Activated gamma-delta T cell treated with Interleukin-2 at 50 U/mL for 16 hours (primary cell): ENCODE results near the gene STAG3.
"Not testable (repeated sequence)": the region's sequence is repeated elsewhere in the genome, so short reads cannot be mapped to it uniquely, and the experiment has no call there.

ENCODE experiments used
- DNase-seq: peaks from one replicate; pipeline ENCODE4 v3.0.0-alpha.2; 2020

STAG3 gene

DNA sequence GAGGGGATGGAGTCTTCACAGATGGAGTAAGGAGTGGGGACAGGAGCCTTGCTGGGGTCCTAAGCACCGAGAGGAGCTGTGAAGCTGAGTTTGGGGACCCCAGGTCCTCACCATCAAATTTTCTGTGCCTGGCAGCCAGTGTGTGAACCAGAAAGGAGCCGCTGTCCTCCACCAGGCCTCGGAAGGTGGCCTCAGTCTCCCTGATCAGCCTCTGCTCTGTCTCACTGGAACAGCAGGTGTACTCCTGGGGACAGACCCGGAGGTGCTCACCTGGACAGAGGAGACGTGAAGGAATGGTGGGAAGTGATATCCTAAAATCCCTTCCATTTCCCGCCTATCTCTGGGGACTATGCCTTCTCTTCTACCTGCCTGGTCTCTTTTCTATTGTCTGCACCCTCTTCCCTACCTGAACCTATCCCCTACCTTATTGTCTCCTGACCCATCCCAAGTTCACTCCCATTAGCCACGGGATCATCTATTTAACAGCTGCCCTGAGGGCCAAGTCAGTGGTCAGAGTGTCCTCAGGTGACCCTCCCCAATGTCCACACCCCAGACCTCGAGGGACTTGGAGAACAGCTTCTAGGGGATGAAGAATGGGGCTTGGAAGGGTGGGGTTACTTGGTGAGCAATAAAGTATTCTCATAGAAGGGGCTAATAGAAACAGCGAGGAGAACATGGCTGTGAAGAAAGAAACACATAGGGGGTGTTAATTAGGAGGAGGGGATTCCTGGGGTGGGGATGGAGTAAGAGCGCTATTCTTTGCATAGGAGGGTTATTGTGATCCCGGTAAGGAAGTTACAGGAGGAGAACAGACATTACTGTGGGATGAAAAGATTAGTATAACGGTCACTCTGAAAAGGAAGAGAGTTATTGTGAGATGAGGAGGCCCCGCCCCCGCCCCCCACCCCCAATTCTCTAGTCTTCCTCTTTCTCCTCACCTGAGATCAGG is 1.3 kb upstream of the STAG3 start:
- DNase-seq = no peak

DNA sequence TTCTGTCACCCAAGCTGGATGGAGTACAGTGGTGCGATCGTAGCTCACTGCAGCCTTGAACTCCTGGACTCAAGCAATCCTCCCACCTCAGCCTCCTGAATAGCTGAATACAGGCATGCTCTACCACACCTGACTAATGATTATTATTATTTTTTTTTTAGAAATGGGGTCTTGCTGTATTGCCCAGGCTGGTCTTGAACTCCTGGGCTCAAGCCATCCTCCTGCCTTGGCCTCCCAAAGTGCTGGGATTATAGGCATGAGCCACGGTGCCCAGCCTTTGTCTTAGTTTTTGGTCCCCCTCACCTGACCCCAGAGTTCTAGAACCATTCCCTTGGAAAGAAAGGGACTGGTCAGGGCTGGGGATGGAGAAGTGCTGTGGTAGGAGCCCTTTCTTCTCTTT is 2.4 kb downstream of the STAG3 start:
- not testable (repeated sequence) for DNase-seq

DNA sequence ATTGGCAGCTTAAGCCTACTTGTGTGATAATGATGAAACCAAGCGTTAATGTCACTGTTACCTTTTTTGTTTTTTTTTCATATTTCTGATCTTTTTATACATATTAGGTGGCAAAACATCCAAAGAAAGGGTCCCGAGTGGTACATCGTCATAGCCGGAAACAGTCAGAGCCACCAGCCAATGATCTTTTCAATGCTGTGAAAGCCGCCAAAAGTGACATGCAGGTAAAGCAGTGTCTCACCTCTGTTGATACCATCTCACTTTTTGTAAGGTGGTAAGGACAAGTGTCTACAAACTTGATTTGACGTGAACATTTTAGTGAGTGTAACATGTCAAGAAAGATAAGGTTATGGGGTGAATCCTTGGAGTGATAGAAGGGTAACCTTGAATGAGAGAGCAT is 4.9 kb downstream of the STAG3 start:
- DNase-seq = not testable (repeated sequence)

DNA sequence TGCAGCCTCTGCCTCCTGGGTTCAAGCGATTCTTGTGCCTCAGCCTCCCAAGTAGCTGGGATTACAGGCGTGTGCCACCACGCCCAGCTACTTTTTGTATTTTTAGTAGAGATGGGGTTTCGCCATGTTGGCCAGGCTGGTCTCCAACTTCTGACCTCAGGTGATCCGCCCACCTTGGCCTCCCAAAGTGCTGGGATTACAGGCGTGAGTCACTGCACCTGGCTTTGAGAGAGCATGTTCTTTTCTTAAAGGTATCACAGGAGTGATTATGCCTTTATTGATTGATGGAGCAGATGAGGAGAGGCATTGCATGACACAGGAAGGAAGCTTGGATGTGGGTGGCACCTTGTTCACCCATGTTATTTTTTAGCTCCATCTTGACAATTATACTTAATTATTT is 5.4 kb downstream of the STAG3 start:
- not testable (repeated sequence) for DNase-seq

DNA sequence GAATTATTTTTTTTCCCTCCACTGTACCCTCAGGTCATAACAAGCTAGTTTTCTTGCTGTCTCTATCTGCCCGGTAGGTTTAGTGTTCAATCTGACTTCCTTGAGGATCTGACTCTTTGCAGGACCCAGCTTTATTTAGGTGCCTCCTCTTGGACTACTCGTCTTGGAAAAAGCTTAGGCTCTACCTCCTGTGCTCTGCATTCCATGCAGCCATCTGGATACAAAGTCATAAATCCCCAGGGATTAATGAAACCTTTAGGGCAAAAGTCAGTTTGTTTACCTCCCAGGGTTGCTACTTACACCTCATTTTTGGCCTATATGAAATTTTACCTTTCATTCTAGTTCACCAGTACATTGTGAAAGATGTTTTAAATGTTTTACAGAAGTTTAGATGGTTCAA is 8.0 kb downstream of the STAG3 start:
- DNase-seq = no peak

DNA sequence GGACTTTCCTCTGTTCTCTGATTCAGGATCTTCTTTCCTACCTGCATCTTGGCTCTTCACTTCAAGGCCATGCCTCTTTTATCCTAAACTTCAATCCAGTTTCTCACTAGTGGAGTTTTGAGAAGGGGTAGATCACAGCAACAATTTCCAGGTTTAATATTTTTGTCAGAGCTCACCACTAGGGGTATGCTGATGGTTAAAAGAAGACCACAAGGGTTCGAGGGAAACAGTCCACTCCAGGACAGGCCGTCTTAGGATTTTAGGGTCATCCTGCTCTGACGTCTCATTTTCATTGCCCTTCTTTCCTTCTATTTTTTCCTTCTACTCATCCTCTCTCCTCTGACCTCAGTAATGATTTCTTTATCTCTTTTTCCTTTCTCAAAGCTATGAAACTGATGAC is 11.3 kb downstream of the STAG3 start:
- DNase-seq = no peak

DNA sequence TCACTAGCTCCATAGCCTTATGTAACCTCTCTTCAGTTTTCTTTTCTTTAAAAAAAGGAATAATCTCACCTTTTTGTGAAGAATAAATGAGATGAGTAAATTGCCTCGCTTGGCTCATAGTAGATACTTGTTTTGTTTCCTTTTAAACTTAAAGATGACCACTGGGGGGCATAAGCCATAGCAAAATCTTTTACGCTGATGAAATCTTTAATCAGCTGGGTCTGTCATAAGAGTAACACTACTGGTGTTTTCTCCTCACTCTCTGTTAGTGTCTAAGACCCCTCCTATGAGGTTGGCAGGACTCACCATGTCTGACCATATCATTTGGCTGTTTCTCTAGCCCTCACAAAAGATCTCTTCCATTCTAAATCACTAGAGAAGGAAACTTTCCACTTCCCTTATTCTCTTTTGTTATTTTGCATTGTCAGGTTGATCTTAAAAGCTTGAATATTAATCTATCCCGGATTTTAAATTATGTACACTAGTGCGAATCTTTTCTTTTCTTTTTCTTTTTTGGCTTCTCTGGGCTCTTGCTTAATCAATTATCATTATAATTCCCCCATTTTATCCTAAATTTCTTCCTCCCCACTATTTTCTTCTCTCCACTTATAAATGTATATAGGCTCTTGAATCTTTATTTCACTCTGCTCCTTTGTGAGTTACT is 12.5 kb downstream of the STAG3 start:
- no peak for DNase-seq

DNA sequence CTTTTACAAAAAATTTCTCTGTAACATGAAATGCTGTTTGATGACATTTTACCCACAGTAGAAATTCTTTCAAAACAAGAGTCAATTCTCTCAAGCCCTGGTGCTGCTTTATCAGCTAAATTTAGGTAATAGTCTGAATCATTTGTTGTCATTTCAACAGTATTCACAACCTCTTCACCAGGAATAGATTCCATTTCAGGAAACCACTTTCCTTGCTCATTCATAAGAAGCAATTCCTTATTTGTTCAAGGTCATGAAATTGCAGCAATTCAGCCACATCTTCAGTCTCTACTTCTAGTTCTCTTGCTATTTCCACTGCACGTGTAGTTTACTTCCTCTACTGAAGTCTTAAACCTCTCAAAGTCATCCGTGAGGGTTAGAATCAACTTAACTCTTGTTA is 14.1 kb downstream of the STAG3 start:
- DNase-seq = no peak

DNA sequence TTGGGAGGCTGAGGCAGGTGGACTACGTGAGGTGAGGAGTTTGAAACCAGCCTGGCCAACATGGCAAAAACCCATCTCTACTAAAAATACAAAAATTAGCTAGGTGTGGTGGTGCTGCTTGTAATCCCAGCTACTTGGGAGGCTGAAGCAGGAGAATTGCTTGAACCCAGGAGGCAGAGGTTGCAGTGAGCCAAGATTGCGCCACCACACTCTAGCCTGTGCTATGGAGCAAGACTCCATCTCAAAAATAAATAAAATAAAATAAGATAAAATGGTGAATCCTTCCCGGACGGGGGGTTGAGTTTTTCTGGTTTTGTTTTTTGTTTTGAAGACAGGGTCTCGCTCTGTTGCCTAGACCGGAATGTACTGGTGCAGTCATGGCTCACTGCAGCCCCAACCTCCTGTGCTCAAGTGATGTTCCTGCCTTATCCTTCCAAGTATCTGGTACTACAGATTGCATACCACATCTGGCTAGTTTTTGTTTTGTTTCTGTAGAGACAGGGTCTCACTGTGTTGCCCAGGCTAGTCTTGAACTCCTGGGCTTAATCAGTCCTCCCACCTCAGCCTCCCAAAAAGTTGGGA is 14.7 kb downstream of the STAG3 start:
- DNase-seq = not testable (repeated sequence)

DNA sequence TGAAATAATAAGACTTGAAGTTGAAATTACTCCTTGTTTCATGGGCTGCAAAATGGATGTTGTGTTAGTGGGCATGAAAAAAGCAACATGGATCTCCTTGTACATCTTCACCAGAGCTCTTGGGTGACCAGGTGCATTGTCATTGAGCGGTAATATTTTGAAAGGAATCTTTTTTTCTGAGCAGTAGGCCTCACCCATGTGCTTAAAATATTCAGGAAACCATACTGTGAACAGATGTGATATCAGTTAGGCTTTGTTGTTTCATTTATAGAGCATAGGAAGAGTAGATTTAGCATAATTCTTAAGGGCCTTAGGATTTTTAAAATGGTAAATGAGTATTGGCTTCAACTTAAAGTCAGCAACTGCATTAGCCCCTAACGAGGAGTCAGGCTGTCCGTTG is 15.3 kb downstream of the STAG3 start:
- DNase-seq = no peak

DNA sequence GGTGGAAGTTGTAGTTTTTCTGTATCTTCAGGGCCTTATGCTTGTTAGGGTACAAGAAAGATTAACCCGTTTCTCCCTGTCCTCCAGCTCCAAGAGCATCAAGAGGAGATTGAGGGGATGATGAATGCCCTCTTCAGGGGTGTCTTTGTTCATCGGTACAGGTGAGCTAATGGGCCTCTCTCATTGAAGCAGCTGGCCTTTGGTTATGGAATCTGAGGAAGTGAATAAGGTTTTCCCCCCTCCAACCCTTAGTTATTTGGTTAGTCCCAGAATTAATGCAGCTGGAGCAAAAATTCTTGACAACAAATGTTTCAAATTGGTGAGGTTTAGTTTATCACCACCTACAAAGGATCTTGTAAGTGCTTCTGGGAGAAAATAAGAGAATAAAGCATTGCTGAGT is 17.5 kb downstream of the STAG3 start:
- DNase-seq = no peak

DNA sequence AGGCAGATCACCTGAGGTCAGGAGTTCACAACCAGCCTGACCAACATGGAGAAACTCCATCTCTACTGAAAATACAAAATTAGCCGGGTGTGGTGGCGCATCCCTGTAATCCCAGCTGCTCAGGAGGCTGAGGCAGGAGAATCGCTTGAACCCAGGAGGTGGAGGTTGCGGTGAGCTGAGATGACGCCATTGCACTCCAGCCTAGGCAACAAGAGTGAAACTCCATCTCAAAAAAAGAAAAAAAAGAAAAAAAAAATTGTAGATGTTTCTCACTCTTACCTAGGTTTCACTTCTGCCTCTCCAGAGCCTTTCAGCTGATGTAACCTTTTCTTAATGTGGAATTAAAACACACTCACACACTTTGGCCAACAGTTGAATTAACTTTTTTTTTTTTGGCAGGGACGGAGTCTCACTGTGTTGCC is 18.2 kb downstream of the STAG3 start:
- DNase-seq = not testable (repeated sequence)

DNA sequence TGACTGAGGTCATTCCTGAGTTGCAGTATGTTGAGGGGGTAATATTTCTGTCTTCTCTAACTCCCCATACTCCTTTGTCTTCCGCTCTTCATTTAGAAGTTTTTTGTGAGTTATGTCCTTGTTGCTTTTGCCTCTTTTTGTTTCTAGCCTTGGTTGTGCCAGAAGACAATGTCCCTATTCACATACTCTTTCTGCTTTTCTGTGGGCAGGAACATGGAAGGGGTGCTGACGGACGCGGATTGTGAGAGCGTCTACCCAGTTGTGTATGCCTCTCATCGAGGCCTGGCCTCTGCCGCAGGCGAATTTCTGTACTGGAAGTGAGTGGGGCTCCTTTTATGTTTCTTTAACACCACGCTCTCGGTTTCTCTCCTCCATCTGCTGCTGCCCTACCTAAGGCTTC is 20.5 kb downstream of the STAG3 start:
- no peak for DNase-seq

DNA sequence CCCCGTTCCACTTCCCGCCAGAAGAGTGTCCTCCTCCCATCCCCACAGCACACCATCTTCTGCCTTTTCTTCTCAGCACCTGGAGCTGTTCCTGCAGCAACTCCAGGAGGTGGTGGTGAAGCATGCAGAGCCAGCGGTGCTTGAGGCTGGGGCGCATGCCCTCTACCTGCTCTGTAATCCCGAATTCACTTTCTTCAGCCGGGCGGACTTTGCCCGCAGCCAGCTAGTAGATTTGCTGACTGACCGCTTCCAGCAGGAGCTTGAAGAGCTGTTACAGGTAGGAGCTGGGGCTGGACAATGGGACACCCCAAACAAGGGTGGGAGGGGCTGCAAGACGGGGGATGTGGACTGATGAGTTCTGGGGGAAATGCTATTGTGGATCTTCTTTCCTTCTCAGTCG is 23.0 kb downstream of the STAG3 start:
- no peak for DNase-seq

DNA sequence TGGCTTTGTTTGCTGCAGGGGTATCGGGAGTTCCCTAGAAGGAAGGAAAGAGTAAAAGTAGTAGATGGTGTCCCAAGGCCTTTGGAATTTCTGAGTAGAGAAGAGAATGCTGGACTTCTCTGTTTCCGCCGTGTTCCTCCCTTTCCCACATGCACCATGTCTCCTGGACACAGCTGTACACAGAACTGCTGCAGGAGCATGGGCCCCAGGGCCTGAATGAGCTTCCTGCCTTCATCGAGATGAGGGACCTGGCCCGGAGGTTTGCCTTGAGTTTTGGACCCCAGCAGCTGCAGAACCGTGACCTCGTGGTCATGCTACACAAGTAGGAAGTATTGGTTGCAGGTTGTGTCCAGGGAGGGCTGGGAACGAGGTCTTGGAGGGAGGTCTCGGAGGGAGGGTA is 26.7 kb downstream of the STAG3 start:
- no peak for DNase-seq

DNA sequence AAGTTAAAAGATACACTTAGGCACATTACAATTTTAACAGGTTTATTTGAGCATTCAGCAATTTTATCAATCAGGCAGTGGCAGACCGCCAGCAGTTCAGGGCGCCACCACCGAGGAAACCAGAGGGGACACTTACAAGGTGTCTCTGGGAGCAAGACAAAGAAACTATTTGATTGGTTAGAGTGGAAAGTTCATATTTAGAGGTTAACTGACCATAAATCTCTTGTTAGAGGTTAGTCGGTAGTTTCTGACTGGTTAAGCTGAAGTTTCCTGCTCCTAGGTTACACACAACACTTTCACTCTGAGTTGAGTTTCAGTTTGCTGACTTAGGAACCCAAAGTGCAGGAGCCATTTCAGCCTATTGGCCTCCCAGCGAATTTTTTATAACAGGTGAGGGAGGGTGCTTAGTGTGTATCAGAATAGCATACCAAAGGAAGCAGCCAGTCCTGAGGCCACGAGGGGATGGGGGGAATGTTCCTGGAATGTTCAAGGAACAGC is 31.2 kb downstream of the STAG3 start:
- no peak for DNase-seq

DNA sequence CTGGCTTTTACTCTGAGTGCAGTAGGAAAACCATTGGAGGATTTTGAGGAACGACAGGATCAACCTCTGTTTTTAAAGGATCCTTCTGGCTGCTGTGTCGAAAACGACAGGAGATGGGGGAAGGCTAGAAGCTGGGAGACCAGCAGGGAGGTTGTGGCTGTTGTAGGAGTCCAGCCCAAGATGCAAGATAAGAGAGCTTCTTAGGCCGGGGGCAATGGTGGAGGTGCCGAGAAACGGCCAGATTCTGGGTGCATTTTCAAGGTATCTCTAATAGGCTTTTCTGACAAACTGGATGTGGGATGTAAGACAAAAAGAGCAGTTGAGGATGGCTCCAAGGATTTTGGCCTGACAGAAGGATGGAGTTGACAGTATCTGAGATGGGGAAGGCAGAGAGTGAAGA is 31.8 kb downstream of the STAG3 start:
- DNase-seq = no peak

DNA sequence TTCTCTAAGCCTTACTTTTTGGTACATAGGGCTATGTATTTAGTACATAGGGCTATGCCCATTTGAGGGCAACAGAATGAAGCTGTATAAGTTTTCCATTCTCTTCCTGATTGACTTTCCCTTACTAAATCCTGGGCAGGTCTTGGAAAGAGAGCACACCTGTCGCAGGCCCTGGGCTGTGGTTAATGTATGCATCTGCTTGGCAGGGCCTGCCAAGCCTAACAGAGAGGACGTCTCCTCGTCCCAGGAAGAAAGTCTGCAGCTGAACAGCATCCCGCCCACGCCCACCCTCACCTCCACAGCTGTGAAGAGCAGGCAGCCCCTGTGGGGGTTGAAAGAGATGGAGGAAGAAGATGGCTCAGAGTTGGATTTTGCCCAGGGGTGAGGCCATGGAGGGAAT is 33.1 kb downstream of the STAG3 start:
- DNase-seq = no peak

DNA sequence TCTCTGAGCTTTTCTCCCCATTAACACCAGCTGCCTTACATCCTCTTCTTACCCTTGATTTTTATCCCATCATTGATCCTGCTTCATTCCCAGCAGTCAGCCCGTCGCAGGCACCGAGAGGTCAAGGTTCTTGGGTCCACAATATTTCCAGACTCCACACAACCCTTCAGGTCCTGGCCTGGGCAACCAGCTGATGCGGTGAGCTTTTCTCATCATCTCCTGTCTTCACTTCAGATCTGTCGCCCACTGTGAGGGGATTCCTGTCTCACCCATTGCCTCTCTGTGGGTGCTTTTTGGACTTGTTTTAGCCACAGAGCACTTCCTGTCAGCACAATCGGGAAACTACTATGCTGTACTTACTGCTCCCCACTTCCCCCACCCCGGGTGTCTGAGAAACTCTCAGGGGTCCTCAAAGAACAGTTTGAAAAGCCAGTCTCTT is 33.6 kb downstream of the STAG3 start:
- peak; percentile 47 for DNase-seq

DNA sequence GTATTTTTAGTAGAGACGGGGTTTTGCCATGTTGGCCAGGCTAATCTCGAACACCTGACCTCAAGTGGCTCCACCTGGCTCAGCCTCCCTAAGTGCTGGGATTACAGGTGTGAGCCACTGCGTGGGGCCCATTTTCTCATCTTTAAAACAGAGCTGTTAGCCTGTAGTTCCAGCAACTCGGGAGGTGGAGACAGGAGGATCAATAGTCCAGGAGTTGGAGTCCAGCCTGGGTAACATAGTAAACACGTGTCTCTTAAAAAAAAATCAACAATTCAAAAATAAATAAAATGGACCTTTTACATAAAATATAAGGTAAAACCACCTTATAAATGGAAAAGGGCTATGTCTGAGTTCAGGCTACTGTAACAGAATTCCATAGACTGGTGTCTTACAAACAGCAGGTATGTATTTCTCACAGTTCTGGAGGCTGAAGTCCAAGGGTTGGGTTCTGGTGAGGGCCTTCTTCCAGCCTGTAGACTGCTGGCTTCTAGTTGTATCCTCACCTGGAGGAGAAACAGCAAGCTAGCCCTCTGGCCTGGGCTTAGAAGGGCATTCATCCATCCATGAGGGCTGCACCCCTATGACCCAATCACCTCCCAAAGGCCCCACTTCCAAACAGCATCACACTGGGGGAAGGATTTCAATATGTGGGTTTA is 35.0 kb downstream of the STAG3 start:
- no peak for DNase-seq

DNA sequence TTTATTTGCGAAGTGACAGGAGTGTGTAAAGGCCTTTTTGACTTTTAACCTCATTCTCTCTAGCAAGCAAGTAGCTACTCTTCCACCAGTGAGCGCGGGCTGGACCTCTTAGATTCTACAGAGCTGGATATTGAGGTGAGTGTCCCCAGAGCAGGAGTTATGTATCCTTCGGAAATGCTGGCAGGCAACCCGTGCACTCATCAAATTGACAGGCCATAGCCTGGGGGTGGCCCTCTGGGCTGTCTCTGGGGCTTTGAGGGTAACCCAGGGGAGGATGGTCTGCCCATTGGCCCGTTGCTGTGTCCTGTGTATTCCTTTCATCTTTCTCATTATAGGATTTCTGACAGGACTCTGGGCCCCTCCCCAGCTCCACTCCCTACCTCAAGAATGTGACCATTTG is 36.0 kb downstream of the STAG3 start:
- no peak for DNase-seq

DNA sequence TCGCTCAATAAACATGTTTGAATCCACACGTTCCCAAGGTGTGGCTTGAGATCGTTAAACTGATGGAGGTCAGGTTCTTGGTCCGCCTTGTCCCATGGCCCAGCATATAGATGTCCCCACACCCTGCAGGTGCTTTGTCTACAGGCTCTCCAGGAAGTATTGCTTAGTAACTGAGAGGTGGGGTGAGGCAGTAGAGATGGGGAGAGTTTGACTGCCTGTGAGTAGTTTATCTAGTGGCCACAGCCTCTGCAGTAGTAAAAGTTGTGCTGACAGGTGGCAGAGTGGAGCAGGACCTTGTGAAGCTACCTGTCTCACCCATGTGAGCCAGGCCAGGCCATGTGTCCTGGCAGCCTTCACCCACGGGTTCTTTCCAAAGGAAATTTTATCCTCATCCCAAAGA is 36.6 kb downstream of the STAG3 start:
- not testable (repeated sequence) for DNase-seq

DNA sequence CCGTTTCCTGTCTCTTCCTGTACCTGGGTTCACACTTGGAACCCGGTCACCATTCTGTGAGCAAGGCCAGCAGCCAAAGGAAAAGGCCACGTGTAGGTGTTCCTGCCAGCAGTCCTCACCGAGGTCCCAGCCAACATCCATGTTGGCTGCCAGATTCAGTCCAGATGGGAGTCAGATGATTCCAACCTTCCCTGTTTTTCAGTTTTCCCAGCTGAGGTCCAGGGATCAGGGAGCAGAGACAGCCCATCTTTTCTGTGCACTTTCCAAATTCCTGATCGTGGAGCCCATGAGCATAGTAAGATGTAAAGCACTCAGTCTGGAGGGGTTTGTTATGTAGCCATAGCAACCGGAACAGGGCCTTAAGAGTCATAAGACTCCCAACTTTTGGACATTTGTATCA is 38.2 kb downstream of the STAG3 start:
- DNase-seq = no peak
